ENCODE data around the gene GHITM.
"Not testable (repeated sequence)": the region's sequence is repeated elsewhere in the genome, so short reads cannot be mapped to it uniquely, and the experiment has no call there.

Gene GHITM, protein sequence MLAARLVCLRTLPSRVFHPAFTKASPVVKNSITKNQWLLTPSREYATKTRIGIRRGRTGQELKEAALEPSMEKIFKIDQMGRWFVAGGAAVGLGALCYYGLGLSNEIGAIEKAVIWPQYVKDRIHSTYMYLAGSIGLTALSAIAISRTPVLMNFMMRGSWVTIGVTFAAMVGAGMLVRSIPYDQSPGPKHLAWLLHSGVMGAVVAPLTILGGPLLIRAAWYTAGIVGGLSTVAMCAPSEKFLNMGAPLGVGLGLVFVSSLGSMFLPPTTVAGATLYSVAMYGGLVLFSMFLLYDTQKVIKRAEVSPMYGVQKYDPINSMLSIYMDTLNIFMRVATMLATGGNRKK

DNA sequence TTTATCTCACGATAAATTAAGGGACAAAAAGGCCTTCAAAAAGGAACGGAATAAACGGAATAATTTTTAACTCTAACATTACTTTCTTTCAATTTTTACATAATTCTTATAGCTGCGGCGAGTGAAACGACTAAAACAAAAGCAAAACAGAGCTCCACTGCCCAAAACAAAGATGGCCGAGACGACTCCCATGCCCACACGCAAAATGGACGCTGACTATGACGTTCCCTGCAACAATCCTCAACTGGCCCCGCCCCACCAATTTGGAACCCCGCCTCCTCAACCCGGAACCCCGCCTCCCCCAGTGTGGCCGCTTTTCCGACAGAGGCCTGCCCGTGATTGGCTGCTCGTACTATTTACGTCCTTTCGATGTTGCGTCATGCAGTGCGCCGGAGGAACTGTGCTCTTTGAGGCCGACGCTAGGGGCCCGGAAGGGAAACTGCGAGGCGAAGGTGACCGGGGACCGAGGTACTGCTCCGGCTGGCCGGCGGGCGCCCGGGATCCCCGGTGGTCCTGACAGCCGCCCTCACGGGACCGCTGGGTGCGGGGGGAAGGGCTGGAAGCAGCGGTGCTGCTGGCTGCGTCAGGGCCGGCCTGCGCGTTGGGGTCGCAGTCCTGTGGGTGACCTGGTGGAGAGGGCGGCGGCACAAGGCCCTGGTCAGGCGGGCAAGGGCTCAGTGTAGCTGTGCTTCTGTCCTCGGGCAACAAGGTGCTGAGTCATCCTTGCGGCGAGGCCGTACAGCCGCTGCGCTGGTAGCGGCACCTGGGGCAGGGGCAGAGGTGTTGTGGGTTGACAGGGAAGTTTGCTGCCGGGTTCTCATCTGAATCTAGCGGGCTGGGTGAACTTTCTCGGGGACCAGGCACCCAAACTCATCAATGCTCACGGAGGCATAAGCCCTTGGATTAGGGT, at the start of gene GHITM:
Gene GHITM, plus strand, starts transcription at position 384 of the 910 bp plus-strand sequence. CDS start 1,992 bp downstream, outside the sequence.
- peak; percentile 90 to 97 (median 90) for DNase-seq

DNA sequence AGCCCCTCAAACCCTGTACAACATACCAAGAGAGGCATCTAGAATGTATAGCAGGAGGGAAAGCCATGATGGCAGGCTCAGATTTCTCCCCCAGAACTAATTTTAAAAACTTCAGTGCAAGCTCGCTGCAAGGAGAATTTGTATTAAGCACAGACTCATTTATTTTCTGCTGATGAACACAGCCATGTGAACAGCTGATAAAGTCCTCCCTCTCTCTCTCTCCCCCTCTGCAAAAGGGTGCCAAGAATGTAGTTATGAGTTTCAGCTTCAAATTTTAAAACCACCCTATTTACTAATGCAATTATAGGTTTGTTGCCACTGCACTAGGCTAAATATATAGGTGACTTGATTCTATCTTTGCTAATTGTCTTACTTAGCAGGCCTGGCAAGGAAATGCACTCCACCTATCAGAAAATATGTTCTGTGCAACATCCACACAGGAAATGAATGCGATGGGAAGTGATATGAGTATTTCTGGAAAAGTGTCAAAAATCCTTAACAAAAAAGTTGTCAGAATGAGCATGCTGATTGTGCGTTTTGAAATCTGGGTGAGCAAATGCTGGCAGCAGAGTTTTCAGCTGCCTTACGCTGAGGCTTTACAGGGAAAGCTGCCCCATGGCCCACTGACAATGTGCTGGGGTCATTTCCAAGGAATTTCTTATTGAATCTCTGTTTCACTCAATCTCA, 43.4 kb upstream of the GHITM start:
- DNase-seq: no peak

DNA sequence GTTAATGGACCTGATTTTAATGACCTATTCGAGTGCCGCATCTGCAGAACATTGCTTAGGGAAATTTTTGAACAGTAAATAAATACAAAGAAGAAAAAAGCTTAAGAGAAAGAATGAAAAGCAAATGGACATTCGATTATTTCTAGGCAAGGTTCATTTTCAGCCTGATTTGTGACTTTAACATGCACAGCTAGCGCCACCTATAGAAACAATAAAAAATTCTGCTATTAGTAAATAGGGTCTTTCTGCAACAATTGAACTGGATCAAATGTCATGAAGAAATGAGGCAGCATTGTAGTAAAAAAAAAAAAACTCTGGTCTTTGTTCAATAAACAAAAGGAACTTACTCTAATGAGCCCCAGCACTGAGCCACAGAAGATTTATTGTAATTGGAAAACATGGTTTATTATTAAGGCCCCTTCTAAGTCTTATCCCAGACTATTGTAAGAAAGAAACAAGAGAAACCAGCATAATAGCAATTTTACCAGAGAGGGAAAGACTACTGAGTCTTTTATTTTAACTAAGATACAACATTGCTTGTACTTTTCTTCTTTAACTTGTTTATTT, 41.4 kb upstream of the GHITM start:
- DNase-seq: peak in 1 of 3 experiments; percentile 44

DNA sequence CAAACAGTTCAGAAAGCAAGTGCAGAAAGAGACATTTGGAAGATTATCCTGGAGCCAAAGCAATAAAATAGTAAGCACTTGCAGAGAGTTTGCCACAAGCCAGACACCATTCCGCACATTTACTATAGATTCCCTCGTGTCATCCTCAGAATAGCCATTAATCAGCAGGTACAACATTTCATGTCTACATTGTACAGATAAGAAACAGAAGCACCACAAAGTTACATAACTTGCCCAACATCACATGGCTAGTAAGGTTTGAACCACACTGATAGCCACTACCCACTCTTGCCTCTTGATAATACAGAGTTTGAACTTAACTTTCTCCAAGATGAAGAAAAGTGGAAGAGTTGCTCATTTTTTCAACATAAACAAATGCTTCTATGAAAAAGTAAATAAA, 40.6 kb upstream of the GHITM start:
- no peak for DNase-seq

DNA sequence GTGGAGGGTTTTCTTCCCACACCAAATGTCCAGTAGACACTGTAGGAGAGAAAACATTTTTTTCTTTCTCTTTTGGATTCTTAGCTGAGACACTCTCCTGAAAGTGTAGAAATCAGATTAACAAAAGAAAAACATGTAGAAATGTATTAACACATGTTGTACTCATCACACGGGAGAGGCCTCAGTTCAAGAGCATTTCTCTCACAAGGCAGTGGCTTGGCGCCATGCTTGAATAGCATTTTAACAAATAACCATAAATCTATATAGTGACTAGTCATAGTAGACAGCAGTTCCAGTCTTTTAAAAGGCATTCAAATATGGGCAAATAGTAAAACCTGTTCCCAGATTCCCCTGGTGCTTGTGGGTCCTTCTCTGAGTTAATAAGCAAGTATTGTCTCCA, 38.3 kb upstream of the GHITM start:
- DNase-seq: no peak

DNA sequence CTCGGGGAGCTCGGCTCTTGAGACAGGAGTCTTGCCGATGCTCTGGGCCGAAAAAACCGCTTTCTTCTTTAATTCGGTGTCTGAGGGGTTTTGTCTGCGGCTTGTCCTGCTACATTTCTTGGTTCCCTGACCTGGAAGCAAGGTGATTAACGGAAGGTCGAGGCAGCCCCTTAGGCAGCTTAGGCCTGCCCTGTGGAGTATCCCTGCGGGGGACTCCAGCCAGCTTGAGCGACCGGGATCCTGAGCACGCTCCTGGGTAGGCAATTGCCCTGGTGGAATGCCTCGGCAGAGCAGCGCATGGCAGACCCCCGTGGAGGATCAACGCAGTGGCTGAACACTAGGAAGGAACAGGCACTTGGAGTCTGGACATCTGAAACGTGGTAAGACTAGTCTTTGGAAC, 30.5 kb upstream of the GHITM start:
- no peak for DNase-seq

DNA sequence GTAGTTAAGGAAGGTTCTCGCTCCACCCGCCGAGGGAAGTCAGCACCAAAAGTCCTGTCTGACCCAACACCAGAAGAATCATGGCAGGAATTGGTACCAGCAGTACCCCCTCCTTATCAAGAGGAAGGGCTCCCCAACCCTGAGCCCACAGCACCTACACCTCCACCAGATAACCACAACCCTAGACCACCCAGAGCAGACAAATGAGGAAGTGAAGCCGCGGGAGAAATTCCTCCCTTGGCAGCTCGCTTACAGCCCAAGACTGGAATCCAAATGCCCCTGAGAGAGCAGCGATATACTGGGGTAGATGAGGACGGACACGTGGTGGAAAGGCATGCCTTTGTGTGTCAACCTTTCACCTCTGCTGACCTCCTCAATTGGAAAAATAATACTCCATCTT, 29.5 kb upstream of the GHITM start:
- not testable (repeated sequence) for DNase-seq

DNA sequence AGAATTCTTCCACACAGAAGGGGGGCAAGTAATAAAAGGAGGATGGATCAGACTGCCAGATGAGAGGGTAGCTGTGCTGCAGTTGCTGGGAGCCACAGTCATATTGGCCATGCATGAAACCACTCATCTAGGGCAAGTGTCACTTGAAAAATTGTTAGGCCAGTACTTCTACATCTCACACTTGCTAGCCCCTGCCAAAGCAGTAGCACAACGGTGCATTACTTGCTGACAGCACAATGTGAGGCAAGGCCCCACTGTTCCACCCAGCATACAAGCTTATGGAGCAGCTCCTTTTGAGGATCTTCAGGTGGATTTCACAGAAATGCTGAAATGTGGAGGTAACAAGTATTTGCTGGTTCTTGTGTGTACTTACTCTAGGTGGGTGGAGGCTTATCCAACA, 25.8 kb upstream of the GHITM start:
- DNase-seq: not testable (repeated sequence)

DNA sequence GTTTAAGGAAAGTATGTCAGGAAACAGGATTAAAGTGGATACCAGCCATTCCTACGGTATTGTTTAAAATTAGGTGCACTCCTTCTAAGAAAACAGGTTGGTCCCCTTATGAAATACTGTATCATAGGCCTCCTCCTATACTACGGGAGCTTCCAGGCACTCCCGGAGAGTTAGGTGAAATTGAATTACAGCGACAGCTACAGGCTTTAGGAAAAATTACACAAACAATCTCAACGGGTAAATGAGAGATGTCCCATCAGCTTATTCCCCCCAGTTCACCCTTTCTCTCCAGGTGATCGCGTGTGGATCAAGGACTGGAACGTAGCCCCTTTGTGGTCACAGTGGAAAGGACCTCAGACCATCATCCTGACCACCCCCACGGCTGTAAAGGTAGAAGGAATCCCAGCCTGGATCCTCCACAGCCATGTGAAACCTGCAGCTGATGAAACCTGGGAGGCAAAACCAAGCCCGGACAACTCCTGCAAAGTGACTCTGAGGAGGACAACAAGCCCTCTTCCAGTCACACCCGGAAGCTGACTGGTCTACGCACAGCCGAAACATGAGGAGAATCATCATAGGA, 25.1 kb upstream of the GHITM start:
- no peak for DNase-seq

DNA sequence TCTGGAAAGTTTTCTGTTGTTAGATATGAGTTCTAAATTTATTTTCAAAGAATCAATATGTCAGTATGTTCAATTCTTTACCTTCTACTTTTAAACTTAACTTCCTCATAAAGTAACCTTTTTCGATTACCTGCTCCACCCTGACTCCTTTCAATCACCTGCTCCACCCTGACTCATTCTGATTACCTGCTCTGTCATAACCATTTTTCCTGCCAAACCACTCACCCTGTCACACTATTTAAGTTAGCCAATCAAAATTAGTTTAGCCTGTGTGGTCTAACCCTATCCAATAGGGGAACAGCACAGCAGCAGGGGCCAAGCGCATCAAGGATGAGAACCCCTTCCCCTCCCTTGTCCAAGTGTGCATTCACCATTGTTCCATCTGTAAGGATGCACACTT, 22.1 kb upstream of the GHITM start:
- not testable (repeated sequence) for DNase-seq

DNA sequence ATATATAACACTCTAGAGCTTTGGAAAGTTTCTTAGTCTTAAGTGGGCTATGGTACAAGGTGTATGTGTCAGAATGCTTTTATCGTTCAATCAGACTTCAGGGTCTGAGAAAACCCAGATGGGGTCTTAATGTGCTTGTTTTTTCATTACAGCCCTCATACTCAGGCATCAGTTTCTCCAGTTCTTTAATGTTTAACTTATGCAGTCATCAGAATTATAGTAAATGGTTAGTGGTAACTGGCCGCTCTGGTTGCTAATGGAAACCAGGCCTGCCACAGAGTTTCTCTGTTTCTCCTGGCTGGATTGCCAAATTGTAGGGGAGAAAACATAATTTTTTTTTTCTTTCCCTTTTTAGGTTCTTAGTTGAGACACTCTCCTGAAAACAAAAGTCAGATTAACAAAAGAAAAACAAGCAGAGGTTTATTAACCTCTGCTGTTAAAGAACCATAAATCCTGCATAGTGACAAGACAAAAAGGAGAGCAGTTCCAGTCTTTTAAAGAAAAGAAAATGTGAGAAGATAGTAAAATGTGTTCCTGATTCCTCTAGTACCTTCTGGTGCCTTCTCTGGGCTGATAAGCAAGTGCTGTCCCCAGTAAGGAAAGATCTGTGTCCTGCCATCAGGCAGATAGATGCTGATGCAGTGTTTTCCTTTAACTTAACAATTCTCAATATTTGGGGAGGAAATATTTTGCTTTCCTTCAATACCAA, 21.5 kb upstream of the GHITM start:
- DNase-seq: no peak

DNA sequence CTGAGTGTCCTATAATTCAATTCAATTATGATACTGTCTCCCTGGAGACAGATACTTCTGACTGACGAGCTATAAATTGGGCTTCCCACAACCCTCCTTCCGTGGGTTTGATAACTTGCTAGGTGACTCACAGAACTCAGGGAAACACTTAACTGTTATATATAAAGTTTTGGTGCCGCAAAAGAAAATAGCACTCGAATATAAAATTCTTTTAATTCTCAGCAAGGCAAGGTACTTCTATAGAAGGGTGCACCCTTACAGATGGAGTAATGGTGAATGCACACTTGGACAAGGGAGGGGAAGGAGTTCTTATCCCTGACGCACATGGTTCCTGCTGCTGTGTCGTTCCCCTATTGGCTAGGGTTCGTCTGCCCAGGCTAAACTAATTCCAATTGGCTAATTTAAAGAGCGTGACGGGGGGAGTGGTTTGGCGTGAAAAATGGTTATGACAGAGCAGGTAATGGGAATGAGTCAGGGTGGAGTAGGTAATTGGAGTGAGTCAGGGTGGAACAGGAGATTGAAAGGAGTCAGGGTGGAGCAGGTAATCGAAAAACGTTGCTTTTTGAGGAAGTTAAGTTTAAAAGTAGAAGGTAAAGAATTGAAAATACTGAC, 20.8 kb upstream of the GHITM start:
- DNase-seq: no peak

DNA sequence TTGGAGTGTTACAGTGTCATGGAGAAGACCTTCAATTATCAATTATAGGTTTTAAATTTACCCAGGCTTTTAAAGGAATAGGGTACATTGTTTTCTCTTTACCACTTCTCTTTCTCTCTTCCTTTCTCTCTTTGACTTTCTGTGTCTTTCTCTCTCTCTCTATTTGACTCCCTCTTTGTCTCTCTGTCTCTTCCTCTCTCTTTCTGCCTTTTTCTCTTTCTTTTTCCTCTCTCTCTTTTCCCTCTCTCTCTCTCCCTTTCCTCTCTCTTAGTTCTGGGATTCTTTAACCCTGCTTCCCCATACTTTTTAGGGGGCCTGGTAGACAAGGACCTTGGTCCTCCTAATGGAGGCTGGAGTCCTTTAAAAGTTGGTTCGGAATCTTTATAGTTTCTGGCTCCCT, 15.9 kb upstream of the GHITM start:
- DNase-seq: no peak

DNA sequence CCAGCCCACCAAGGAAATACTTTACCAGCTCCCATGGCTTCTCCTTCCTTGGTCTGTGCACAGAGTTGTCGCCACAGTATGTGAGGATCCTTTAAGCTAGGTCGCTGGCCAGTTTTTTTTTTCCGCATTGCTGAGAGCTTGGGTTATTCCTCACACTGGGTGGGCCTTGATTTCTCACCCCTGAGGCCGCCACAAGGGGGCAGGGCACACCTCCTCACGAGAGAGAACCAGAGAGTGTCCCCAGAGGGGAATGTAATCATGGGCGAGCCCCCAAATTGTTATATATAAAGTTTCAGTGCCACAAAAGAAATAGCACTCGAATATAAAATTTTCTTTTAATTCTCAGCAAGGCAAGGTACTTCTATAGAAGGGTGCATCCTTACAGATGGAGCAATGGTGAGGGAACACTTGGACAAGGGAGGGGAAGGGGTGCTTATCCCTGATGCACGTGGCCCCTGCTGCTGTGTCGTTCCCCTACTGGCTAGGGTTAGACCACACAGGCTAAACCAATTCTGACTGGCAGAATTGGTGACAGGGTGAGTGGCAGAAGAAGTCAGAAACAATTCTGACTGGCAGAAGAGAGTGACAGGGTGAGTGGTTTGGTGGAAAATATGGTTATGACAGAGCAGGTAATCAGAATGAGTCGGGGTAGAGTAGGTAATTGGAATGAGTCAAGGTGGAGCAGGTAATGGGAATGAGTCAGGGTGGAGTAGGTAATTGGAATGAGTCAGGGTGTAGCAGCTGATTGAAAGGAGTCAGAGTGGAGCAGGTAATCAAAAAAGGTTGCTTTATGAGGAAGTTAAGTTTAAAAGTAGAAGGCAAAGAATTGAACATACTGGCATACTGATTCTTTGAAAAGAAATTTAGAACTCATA, 13.2 kb upstream of the GHITM start:
- DNase-seq: not testable (repeated sequence)

DNA sequence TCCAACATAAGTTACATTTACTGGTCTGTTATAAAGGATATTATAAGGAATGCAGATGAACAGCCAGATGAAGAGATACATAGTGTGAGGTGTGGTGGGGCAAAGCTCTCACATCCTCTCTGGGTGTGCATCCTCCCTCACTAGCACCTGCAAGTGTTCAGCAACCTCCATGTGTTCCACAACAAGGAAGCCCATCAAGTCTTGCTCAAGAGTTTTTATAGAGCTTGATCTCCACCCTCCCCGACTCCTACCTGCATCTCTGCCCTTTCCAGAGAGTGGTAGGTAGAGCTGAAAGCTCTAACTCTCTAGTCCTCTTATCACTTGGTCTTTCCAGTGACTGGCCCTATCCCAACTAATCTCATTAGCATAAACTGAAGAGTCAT, 12.5 kb upstream of the GHITM start:
- no peak for DNase-seq

DNA sequence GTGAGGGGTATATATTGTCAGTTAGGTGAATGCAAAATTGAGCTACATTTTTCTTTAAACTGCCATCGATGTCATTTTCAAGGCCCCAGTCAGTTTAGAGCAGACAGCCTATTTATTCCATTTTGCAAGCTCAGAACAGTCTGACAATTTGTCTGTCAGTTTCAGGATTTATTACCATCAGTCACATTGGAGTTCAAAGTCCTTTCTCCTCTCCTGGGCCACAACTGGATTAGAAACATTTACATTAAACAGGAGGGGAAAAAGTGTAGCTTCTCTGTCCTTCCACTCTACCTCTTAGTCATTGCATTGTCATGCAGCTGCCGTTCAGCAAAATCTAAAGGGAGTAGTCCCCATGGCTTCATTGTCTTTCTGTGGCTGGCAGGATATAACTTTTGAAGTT, 3.5 kb upstream of the GHITM start:
- DNase-seq: no peak

DNA sequence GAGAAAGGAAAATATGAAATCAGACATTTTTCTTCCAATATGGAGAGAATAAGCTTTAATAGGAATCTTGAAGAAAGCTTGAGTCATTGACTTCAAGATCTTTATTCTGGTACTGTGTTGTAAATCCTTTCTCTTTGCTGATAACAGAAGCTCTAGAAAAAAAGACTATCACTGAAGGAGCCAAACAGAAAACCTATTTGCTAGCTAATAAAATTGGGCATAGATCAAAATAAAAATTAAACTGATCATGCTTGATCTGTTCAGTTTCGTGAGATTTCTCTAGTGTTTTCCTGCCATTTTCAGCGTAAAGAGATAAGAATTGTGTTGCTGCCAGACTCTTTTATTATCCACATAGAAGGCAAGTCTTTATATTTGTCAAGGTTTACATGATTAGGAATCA, 1.5 kb upstream of the GHITM start:
- DNase-seq: no peak

DNA sequence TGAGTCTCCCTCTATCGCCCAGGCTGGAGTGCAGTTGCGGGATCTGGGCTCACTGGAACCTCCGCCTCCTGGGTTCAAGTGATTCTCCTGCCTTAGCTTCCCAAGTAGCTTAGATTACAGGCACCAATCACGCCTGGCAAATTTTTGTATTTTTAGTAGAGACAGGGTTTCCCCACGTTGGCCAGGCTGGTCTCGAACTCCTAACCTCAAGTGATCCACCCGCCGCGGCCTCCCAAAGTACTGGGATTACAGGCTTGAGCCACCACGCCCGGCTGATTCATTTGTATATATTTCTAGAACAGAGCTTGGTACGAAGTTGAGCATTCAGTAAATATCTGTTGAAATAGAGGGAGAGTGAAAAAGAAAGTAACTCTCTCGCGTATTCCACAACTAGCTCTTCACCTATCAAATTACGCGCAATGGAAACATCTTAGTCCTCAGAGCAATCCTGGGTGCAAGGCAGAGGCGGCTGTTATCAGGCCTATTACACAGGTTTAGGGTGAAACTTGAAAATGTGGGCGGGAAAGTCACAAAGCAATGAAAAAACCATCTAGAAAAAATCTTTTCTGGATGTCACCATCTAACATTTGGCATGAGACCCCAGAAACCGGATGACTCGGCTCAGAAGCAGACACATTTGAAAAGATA, 707 bp upstream of the GHITM start:
- peak in 1 of 3 experiments; percentile 36 for DNase-seq

DNA sequence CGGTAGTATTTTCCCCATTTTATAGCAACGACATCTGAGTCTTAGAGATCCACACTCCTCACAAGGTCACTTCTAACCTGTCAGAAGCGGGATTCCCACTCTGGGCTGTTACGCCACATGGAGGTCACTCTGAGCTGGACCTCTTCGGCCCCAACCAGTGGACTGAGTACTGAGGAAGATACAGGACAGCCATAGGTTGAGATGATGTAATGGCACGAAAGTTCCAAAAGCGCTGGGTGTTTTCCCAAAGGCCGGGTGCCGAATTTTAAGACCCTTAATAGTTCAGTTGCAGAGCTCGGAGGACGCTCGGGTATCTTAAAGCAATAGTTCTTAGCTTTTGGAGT, 699 bp downstream of the GHITM start:
- DNase-seq: no peak

DNA sequence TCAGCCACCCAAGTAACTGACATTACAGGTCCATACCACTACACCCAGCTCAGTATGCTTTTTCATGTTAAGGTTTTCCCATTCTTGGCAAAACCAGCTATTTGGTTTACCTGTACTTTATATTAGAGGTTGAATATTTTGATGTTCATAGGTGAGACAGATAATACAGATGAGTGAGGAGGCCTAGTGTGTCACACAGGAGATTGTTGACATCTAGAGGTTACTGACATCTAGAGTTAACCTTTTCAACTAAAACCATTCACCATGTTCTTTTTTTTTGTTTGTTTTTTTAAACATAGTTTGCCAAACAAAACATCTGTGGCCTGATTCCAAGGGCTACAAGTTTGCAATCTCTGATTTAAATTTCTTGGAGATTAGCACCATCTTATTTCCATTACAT, 8.0 kb downstream of the GHITM start:
- DNase-seq: no peak

All from NCI-H1417 (cell line).